Activated B cell treated with CpG ODN at 0.5 μM for 24 hours (primary cell): ENCODE measurements around the gene PAWR. TPM values are rescaled to one million over a fixed set of nuclear protein-coding genes. Genes with fewer than 3 reads are reported as not detected.

Experiments
- ATAC-seq: fragments of 200-7000 bp; cut with Tn5 transposase; one replicate; pipeline ENCODE4 v1.10.0; 2021; ENCODE audit warnings: low read depth, mild to moderate bottlenecking, moderate library complexity
- CTCF ChIA-PET: fragments of 350-600 bp; sonication (Branson Sonifier 250); formaldehyde crosslinking; loops from one replicate; lab custom pipeline; 2021; ENCODE audit warnings: antibody characterized with exemption; lab: Charles Lee
- POLR2A ChIA-PET: fragments of 350-600 bp; sonication (Branson Sonifier 250); formaldehyde crosslinking; loops from one replicate; lab custom pipeline; 2021; ENCODE audit warnings: antibody characterized with exemption; lab: Charles Lee
- DNase-seq: peaks from one replicate; pipeline ENCODE4 v3.0.0; 2022
- H3K27ac Mint-ChIP-seq: one replicate; pipeline ENCODE4 v1.8.0; 2020; ENCODE audit warnings: mixed read lengths
- H3K27me3 Mint-ChIP-seq: one replicate; pipeline ENCODE4 v1.8.0; 2021; ENCODE audit warnings: mixed read lengths
- H3K36me3 Mint-ChIP-seq: one replicate; pipeline ENCODE4 v1.8.0; 2021; ENCODE audit warnings: low read depth, mixed read lengths
- H3K4me1 Mint-ChIP-seq: one replicate; pipeline ENCODE4 v1.8.0; 2021; ENCODE audit warnings: mixed read lengths
- H3K4me3 Mint-ChIP-seq: one replicate; pipeline ENCODE4 v1.8.0; 2020; ENCODE audit warnings: mild to moderate bottlenecking, mixed read lengths
- H3K9me3 Mint-ChIP-seq: one replicate; pipeline ENCODE4 v1.8.0; 2020; ENCODE audit warnings: mixed read lengths
- CTCF ChIP-seq: fragments of 200-600 bp; IDR thresholded peaks from one replicate; pipeline ENCODE4 v1.8.0; 2022; ENCODE audit warnings: antibody characterized with exemption, mild to moderate bottlenecking
- intact Hi-C: fragments of 100-400 bp; cut with micrococcal nuclease; formaldehyde crosslinking; loops from one replicate; pipeline ENCODE4 v1.15.1; 2024
- total RNA-seq: library from RNA; stranded (reverse); gene quantifications from 2 replicates; pipeline ENCODE4 v1.2.3, GENCODE V29; 2022

The PAWR gene
- total RNA-seq, 1 donor from 2014 or later: 53.1 TPM

GRCh38 chr12:79690142-79690637 lies 574 bp downstream of the PAWR start:
- H3K9me3 Mint-ChIP-seq: no peaks in the 10 kb centered on the region
- CTCF ChIA-PET: interaction anchor here (1.0 to 1.8 kb wide), 3 partner anchors 107 to 141 kb away, joined by 3 to 5 read pairs (median 4); no protein-coding TSS in a partner anchor
- peak overlapping the region; percentile 91 for H3K4me3 Mint-ChIP-seq
- peak overlapping the region; percentile 79 for H3K27ac Mint-ChIP-seq
- peak; percentile 20 for ATAC-seq
- H3K27me3 Mint-ChIP-seq: no peaks in the 10 kb centered on the region
- POLR2A ChIA-PET: interaction anchor here (0.6 to 1.8 kb wide), 4 partner anchors 17 to 244 kb away, joined by 4 to 8 read pairs (median 6); no protein-coding TSS in a partner anchor
- intact Hi-C loops: loop anchor here (1.0 to 5.0 kb wide), 6 partner anchors 17 to 245 kb away; partner anchors contain the start of gene PPP1R12A
- H3K36me3 Mint-ChIP-seq: peaks cover 2% of the 10 kb centered on the region
- peaks cover 39% of the 10 kb centered on the region for H3K4me1 Mint-ChIP-seq
- no peak for TF ChIP-seq CTCF
- DNase-seq: peak; percentile 67

- POLR2A ChIA-PET: interaction anchor here (0.9 to 1.8 kb wide), 3 partner anchors 16 to 74 kb away, joined by 4 to 6 read pairs (median 4); no protein-coding TSS in a partner anchor
- H3K27me3 Mint-ChIP-seq: no peaks in the 10 kb centered on the region
Measured at GRCh38 chr12:79689477-79690141, 1.2 kb downstream of the PAWR start.

GRCh38 chr12:79689061-79689476 lies 1.7 kb downstream of the PAWR start:
- ChIA-PET CTCF (interaction anchor here (1.4 kb wide), 1 partner anchor 106 kb away, joined by 5 read pairs; no protein-coding TSS in a partner anchor), POLR2A (interaction anchor here (1.0 to 1.8 kb wide), 2 partner anchors 16 to 26 kb away, joined by 4 to 6 read pairs; no protein-coding TSS in a partner anchor)
- Mint-ChIP-seq H3K27ac (peak overlapping the region; percentile 86), H3K27me3 (no peaks in the 10 kb centered on the region), H3K4me3 (peak overlapping the region; percentile 83), H3K4me1 (peaks cover 39% of the 10 kb centered on the region), H3K9me3 (no peaks in the 10 kb centered on the region), H3K36me3 (peaks cover 2% of the 10 kb centered on the region)
- DNase-seq (no peak), ATAC-seq (no peak)
- TF ChIP-seq CTCF: no peak
- intact Hi-C loops: no loop called here

More at GRCh38 chr12:79689477-79690141, 1.2 kb downstream of the PAWR start:
- peaks cover 2% of the 10 kb centered on the region for H3K36me3 Mint-ChIP-seq
- H3K9me3 Mint-ChIP-seq: no peaks in the 10 kb centered on the region
- CTCF ChIA-PET: interaction anchor here (1.4 to 1.8 kb wide), 2 partner anchors 106 to 136 kb away, joined by 4 to 5 read pairs; no protein-coding TSS in a partner anchor
- H3K4me1 Mint-ChIP-seq: peaks cover 39% of the 10 kb centered on the region
- H3K4me3 Mint-ChIP-seq: peak overlapping the region; percentile 91
- TF ChIP-seq CTCF: no peak
- DNase-seq (peak; percentile 56), ATAC-seq (peak; percentile 14)
- intact Hi-C loops: loop anchor here (1.0 to 5.0 kb wide), 6 partner anchors 16 to 246 kb away; partner anchors contain the start of gene PPP1R12A
- peak overlapping the region; percentile 86 for H3K27ac Mint-ChIP-seq

GRCh38 chr12:79688376-79689060 lies 2.2 kb downstream of the PAWR start:
- POLR2A ChIA-PET: interaction anchor here (0.7 to 1.8 kb wide), 4 partner anchors 15 to 139 kb away, joined by 3 to 6 read pairs (median 4); no protein-coding TSS in a partner anchor
- Mint-ChIP-seq H3K27ac (peak overlapping the region; percentile 86), H3K36me3 (peaks cover 2% of the 10 kb centered on the region)

More at GRCh38 chr12:79688376-79689060, 2.2 kb downstream of the PAWR start:
- H3K4me1 Mint-ChIP-seq: peaks cover 39% of the 10 kb centered on the region
- intact Hi-C loops: no loop called here
- H3K9me3 Mint-ChIP-seq: no peaks in the 10 kb centered on the region
- H3K4me3 Mint-ChIP-seq: peak overlapping the region; percentile 83
- no peak for TF ChIP-seq CTCF
- no peaks in the 10 kb centered on the region for H3K27me3 Mint-ChIP-seq
- DNase-seq: no peak
- CTCF ChIA-PET: no interaction called here
- no peak for ATAC-seq
